ENCODE data around the gene FGFRL1.

DNA sequence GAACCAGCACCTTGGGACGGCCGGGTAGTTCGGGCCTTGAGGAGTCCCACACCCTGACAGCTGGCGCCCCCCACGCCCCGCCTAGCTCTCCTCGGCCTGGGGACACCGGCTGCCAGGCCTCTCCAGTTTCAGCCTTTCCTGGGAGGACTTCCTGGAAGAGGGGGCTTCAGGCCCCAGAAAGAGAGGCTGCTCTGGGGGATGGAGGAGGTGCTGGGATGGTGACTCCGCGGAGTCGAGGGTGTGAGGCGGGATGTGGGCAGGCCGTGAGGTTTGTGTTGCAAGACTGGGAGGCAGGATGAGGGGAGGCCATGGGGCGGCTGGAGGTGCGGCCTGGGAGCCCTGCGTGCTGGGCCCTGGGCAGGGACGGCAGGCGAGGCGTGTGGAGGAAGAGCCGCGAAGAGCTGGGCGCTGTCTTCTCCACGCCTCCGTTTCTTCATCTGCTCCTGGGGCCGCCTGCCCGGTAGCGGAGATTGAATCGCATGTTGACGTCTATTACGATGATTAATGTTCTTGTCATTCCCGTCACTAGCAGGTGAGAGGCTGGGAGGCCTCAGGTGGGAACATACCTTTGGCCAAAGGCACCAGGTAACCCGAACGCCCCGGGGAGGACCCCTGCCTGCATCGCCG lies 918 bp upstream of the FGFRL1 start:
- no peak for TF ChIP-seq CTCF (IDR thresholded peaks at IDR 0.05)
- peak in 1 of 3 donors; percentile 21 for TF ChIP-seq POLR2AphosphoS5 (IDR thresholded peaks at IDR 0.05)
